A673 (cell line): ENCODE measurements around the gene TMX2.

Experiments used
- EZH2 ChIP-seq: fragments of 200-600 bp; sonication (generic); IDR thresholded peaks from 2 replicates; pipeline ENCODE4 v1.6.1; 2017; ENCODE audit warnings: borderline replicate concordance, low read depth, mild to moderate bottlenecking, mixed read lengths, antibody characterized with exemption, low read length; ENCODE audit not compliant: poor library complexity, severe bottlenecking
- TF ChIP-seq, protein P1 (sequence below): fragments of 300-800, 200-600 bp; sonication (generic); conservative IDR thresholded peaks from 2 replicates; pipeline ENCODE4 v1.5.1; 2017; ENCODE audit warnings: low read depth, mild to moderate bottlenecking, antibody characterized with exemption, low read length, moderate library complexity, mixed read lengths

DNA sequence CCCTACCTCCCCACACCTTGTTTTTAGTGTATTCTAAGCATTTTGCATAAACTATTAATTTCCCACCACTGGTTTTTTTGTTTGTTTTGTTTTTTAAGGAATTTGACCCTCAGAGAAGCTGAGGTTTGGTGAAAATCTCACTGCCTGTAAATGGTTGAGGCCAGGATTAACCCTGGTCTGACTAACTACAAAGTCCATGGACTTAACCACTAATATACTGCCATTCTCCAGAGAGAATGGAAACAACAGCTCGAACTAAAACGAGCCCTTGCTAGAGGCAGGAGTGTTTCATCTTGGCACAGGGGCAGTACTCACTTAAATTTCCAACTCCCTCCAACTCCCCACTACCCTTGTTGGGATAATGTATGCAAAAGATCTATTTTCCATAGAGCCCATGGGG is 52.2 kb downstream of the TMX2 start:
- no peak for TF ChIP-seq EZH2
- TF ChIP-seq, protein P1, sequence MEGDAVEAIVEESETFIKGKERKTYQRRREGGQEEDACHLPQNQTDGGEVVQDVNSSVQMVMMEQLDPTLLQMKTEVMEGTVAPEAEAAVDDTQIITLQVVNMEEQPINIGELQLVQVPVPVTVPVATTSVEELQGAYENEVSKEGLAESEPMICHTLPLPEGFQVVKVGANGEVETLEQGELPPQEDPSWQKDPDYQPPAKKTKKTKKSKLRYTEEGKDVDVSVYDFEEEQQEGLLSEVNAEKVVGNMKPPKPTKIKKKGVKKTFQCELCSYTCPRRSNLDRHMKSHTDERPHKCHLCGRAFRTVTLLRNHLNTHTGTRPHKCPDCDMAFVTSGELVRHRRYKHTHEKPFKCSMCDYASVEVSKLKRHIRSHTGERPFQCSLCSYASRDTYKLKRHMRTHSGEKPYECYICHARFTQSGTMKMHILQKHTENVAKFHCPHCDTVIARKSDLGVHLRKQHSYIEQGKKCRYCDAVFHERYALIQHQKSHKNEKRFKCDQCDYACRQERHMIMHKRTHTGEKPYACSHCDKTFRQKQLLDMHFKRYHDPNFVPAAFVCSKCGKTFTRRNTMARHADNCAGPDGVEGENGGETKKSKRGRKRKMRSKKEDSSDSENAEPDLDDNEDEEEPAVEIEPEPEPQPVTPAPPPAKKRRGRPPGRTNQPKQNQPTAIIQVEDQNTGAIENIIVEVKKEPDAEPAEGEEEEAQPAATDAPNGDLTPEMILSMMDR, result no peak
